HG03457 (cell line): Measurements from ENCODE around the gene NCK2.

Source experiments
- ATAC-seq: cut with Tn5 transposase; IDR thresholded peaks from one replicate; pipeline ENCODE4 v1.9.1; 2021; ENCODE audit warnings: moderate number of reproducible peaks; ENCODE audit not compliant: unreplicated experiment

NCK2 gene

DNA sequence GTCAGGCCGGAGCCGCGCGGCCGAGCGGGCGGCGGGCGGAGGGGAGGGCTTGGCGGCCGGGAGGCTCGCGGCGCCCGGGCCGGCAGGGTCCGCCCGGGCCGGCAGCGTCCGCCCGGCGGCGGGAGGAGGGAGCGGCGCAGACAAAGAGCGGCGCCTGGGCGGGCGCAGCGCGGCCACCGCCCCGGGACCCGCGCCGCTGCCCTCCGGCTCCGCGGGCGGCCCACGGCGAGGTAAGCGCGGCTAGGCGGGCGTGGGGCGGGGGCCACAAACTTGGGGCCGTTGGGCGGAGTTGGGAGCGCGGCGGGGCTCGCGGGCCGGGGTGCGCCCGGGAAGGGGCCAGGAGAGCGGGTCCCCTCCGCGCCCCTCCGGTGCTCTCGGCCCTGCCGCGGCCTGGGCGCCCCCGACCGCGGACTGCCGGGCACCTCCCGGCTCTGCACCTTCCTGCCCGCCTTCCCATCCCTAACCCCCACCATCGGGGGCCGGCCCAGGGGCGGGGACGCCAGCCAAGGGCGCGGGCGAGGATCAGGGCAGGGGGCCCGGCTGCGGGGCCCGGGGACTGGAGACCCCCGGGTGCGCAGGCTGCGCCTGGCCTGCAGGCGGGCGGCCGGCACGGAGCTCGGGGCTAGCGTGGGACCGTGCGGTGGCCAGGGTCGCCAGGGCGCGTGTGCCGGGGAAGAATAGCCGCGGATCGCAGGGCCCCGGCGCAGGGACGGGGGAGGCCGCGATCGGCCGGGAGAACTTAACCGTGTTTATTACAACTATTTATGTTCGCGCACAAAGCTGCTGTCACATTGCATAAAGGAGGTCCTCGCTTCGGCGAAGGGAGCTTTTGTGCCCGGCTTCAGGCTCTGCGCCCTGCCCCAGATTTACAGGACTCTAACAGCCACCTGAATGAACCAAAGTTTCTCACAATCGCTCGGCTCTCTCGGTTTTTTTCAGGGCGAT lies at the start of gene NCK2:
Gene NCK2 (plus strand): TSS at position 4 of the 945 bp plus-strand sequence. CDS start 110,152 bp downstream, outside the sequence.
- ATAC-seq, result peak; percentile 12

DNA sequence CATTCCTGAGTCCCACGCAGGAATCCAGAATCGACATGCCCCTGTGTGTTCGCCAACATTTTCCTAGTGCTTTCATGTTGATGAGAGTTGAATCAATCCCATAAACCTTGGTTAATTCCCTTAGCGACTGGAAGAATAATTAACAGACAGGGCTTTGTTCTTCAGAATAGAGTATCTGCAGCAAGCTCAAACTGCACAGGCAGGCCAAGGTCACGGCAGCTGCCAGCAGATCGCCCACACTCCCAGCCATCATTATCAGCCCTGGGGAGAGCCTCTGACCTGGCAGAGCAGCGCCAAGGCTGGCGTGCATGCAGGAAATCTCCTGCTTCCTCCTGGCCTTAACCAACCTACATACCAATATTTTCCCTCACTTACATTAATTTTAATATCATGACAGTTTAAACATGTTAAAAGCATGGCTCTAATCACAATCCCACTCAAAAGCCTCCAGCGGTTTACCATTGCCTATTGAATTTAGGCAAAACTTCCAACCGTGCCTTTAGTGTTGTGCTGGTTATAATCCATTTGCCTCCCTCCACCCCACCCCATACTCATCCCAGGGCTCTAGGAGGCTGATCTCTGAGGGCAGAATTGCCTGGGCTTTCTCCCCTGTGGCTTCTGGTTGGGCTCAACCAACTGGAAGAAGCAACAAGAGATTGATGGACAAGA lies 46.8 kb upstream of the NCK2 start:
- ATAC-seq, result no peak

DNA sequence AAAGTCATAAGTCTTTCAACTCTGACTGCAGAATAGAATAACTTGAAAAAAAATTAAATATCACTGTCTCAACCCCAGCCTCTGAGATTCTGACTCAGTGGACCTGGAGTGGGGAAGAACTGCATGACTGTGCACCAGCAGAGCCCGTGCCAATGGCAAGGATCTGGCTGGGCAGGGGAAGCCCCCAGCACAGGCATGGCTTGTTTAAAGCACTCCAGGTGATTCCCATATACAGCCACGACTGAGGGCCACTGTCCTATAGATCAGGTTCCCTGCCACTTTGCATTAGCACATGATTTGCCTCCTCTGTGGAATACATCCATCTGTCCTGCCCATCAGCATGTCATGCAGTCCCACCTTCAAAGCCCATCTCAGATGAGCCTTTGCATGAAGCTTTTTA lies 45.9 kb upstream of the NCK2 start:
- ATAC-seq, result no peak

DNA sequence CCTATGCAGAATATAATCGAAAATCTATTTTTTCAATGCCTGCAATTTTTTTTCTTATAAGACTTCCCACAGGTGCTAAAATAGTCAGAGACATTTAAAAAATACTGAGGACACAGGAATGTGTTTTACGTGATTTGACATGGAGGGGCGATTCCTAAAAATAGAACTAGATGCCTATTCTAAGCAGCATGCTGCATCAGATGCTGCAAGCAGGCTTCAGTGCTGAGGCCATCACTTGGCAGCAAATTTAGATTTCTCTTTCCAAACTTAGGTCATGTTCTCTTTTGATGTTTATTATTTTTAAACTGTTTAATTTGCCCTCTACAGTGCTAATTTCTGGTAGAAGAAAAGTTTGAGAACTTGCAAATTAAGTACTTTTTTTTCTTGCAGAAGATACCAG lies 43.7 kb upstream of the NCK2 start:
- no peak for ATAC-seq

DNA sequence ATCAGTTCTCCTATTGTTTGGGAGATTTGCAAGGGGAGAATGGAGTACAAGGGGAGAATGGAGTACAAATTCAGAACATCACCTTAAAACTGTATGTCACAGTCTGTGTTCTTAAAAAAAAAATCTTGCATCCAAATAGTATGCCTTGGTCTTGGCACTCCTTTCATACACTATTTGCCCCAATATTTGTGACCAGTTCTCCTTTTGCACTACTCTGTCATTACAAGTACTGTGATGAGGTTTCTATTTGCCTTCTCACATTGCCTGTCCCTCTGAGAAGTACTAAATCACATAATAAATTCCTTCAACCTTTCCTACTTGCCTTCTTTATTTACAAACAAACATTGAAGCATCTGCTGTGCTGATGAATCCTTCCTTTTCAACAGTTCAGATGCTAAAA lies 36.0 kb upstream of the NCK2 start:
- no peak for ATAC-seq

DNA sequence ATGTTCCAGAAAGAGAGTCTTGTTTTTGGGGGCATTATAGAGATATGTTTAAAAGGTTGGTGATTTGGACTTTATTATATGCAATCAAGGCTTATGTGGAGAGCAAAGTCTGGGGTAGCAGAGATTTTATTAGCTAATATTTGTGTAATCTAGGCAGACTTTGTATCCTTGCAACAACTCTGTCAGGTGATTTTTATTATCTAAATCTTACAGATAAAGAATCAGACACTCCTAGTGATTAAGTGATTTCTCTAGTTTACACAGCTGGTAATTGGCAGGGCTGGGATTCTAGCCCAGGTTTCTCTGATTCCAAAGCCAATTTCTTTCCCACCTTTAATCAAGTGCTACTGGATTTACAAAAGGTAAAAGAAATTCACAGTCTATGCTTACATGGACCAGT lies 33.3 kb upstream of the NCK2 start:
- no peak for ATAC-seq

DNA sequence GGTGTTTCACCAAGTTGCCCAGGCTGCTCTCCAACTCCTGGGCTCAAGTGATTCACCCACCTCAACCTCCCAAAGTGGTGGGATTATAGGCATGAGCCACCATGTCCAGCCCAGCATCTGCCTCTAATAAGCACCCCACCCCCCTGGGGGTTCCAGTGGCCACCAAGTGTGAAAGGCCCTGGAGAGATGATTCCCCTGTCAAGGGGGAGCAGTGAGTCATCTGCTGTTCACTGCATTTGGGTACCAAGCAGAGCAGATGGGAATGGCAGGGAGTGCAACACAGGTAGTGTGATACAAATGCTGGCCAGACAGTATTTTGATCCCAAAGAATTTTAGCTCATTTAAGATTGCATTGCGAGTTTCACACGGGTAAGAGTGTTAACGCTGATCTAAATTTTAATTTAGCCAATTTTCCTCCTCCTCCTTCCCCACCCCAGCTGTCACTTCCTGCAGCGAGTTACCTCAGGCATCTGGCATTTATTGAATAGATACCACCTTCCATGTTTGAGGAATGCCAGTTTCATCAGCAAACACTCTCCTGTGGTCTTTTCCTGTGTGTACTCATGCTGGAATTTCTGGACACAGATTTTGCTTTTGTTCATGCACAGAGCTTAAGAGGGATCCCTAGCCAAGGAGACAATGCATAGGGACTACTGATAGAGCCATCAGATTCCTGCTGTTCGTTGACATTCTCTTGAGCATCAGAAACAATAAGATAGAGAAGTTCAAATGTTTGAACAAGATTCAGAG lies 32.4 kb upstream of the NCK2 start:
- ATAC-seq, result no peak

DNA sequence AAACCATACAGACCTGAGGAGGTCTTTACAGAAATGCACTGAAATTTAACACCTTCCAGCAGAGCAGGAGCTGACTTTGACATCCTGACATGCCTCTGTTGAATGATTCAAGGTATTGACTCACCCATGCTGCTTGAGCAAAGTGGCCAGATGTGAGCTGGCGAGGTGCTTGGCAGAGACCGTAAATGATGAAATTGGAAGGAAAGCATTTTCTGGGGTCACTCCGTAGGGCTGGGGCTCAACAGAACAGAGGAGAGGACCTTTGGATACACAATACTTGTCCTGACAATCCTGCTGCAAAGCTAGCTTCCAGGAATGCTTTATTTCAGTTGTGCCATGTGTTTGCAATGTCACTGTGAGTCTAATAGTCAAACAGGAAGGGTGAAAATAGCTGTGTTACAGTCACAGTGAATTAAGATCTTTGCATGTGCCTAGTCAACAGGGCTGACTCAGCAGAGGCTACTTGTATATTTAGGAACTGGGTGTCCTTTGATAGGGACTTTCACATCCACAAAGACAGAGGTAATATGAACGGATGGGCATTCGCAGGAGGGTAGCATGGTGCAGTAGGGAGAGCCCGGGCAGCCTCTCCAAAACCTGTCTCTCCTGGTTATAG lies 31.6 kb upstream of the NCK2 start:
- ATAC-seq, result no peak

DNA sequence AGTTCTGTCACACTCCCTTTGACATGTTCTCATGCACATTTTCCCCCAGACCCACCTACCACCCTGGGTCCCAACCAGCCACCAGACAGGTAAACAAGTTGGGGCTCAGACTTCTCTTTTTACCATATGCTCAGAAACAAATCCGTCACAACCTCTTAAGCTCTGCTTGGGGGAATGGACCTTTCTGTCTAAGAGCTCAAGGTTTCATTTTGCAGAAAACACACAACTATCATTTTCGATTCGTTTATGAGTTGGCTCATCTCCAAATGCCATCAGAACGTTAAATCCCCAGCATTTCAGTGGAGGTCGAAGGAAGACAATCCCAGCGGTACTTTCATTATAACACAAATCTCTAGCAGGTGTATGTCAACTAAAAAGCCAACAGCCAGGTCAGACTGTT lies 30.6 kb upstream of the NCK2 start:
- ATAC-seq, result no peak

DNA sequence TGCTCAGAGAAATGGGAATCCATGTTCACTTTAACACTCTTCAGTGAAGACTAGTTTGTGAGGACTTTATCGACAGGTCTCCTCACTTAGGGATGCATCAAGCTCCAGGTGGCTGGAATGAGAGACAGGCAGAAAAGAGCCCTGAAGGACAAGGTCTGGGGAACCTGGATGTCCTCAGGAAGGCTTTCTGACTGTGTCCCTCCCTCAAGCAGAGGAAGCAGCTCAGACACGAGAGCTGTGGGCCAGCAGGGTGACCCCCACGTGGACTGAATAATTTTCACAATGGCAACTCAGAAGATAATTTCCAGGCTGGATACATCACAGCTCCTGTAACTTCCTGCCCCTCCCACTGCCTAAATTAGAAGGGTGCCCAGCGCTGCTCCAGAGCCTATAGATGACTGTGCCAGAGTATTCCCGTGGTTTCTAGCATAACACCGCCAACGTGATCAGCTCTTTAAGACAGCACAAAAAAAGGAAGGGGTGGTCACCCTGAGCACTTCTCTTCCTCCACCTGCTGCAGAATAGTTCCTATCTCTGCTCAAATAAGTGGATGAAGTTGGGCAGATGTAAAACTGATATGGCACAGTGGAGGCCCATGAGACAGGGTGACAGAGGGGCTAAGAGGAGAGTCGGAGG lies 25.7 kb upstream of the NCK2 start:
- no peak for ATAC-seq

DNA sequence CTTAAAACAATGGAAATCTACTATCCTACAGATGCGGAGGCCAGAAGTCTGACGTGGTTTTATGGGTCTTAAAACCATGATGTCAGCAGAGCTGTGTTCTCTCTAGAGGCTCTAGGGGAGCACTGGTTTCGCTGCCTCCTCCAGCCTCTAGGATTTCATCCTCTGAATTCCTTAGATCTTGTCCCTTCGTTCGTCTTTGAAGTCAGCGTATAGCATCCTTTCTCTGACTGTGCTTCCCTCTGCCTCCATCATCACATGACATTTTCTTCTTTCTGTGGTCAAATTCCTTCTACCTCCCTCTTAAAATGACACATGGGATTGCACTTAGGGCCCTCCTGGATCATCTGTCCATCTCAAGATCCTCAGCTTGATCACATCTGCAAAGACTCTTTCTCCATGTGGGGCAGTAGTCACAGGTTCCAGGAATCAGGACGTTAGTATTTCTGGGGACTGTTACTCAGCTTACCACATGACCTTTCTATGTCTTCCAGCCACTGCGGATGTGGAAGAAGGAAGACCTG lies 22.7 kb upstream of the NCK2 start:
- no peak for ATAC-seq

DNA sequence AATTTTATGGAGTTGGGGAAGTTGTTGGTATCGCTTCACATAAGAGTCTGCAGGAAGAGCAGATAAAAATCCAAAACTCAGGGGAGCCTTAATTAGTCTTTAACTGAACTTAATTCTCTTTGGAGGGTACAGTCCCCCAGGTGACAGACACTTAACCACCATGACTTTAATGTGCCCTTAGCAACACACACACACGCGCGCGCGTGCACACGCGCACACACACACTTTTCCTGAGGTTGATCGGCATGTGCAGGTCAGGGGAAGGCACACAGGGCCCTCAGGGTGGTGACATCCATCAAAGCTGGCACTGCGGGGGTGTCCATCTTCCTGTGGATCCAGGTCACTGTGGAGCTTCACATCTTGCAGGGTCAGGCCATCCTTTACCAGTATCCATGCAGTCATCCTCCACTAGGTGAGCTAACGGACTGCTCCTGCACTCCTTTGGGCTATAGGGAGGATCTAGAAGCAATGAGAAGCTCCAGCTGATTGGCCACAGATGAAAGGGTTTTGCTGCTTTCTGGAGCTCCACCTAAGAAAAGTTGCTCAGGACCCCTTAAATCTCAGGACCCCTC lies 21.9 kb upstream of the NCK2 start:
- no peak for ATAC-seq

DNA sequence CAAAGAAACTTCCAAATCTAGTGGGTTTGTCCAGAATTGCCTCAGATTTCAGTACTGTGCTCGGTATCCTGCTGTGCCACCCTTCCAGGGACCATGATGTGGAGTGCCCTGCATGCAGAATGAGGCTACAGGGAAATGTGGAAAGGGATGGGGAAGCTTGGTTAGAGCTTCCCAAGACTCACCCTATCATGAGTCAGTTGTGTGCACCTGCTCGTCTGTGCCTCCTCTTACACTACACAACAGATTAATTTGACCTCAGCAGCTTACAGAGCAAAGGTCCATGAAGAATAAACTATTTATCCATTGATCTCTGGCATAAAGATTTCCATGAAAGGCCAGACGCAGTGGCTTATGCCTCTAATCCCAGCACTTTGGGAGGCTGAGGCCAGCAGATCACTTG lies 21.3 kb upstream of the NCK2 start:
- no peak for ATAC-seq

DNA sequence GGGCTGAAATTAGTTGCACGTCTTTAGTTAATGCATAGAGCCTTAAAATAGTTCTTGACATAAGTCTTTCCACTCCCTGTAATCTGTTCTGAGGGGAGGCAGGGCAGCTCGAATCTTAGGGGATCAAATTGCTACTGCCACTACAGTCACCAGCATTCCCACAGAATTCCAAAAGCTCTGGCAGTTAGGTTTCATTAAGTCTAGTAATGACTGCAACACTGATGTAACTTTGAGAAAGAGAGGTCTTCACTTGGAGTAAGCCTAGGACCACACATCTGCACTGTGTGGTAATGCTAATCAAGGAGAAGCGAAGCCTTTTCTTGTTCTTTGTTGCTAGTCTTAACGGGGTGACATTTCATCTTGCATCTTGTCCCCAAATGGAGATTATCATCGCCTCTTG lies 19.3 kb upstream of the NCK2 start:
- ATAC-seq, result no peak

DNA sequence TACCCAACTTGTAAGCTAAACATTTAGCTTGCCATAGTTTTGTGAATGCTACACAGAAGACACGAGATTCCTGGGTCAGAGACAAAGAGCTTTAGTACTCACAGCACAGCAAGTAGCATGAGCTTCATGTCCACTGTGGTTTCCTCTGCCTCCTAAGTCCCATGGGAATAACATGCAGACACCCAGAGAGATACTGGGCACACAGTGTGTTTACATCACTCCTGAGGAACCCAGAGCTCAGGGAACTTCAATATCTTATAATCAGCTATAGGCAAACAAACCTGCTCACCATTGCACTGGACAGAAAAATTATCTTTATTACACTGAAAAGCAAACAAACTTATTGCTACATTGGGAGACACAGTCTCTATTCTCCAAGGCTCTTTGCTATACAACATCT lies 14.5 kb upstream of the NCK2 start:
- no peak for ATAC-seq

DNA sequence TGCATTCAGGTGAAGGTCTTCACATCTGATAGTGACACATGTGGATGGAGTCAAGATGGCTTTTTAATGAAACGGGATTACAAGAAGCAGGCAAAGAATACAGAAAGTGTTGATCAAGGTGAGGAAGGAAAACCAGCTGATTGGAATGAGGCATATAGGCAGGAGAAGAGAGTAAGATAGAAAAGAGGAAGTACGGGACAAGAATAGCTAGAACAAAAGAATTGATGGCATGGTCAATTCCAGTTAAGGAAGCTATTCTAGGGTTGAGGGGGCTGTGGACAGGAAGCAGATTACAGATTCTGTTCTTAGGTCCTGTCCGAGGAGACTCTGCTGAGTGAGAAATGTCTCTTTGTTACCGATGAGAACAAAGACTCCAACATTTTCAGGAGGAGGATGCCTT lies 13.2 kb upstream of the NCK2 start:
- ATAC-seq, result no peak

DNA sequence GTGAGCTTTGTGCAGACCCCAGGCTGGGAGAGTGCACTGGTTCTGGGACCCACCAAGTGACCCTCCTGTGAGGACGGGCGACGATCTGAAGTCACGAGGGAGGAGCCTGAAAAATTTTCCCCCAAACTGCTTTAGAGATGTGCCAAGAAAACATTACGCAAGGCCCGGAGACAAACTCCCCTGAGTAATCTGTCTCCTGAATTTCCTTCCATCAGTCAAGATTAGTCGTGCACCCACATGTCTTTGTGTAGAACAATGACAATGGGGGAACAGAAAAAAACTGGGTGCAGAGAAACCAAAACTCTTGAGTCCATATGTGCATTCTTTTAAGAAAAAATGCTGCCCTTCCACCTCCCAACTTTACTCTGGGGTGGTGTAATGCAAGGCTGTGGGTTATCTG lies 12.6 kb upstream of the NCK2 start:
- ATAC-seq, result no peak

DNA sequence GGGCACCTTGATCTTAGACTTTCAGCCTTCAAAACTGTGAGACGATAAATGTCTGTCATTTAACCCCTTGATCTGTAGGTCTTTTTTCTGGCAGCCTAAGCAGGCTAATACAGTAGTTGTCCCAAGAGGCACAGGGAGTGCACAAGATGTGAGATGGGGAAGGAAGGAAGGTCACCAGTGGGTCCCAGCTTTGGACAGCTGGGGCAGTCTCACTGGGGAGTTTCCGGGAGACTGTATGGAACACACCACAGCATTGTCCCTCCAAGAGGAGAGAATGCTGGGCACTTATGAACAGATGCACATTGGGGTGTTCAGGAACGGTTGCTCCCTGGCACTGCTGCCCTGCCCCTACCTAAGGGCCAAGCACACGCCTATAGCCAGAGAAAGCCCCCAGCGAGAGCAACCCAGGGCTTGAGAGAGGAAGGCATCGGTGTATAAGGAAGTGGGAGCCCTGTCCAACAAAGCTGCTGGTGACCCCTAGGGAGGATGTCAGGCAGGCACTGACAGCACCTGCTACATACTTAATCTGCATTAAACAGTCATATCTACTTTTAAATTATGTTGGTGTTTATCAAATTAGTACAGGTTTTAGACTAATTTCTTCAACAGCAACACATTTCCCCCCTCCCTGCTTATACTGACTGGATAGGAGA lies 11.6 kb upstream of the NCK2 start:
- ATAC-seq, result no peak

DNA sequence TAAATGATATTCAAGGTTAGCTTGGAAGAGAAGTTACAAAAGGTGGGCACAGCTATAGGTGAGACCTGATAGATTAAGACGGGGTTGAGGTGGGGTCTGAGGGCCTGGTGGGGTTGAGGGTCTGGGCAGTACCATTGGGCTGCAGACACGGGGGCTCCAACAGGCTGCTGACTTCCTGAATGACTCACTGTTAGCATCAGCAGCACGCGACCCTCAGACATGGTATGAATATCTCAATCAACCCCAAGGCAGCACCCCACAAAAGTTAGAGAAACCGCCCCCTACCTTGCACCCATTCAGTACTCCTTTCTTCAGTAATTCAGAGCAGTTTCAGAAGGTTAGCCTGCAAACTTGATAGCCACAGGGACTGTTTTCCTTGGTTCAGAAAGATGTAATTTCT lies 10.8 kb upstream of the NCK2 start:
- ATAC-seq, result no peak
